MM.1S (cell line): ENCODE measurements around the gene SGK1.
A peak's percentile ranks its signal among the peaks of the same experiment; 100 is the strongest.

Experiments used
- DNase-seq: peaks from one replicate; pipeline ENCODE4 v3.0.0-alpha.2; 2015
- H2AFZ ChIP-seq: fragments of 300-600 bp; sonication (generic); 2 replicates; pipeline ENCODE4 v1.6.0; 2016; ENCODE audit warnings: antibody characterized with exemption, low read length
- H3F3A ChIP-seq: fragments of 300-600 bp; sonication (generic); 2 replicates; pipeline ENCODE4 v1.6.1; 2016; ENCODE audit warnings: mild to moderate bottlenecking, antibody characterized with exemption, low read length, moderate library complexity, mixed read lengths; ENCODE audit not compliant: insufficient read depth
- H3K27ac ChIP-seq: fragments of 300-600 bp; sonication (generic); 2 replicates; pipeline ENCODE4 v1.5.1; 2016; ENCODE audit warnings: mild to moderate bottlenecking, low read length
- H3K27me3 ChIP-seq: fragments of 300-600 bp; sonication (generic); replicated peaks from 2 replicates; pipeline ENCODE4 v1.6.0; 2016; ENCODE audit warnings: low read length; ENCODE audit not compliant: insufficient read depth
- H3K36me3 ChIP-seq: fragments of 300-600 bp; sonication (generic); replicated peaks from 2 replicates; pipeline ENCODE4 v1.6.1; 2016; ENCODE audit warnings: mild to moderate bottlenecking, low read length, mixed read lengths; ENCODE audit not compliant: insufficient read depth
- H3K4me1 ChIP-seq: fragments of 300-600 bp; sonication (generic); 2 replicates; pipeline ENCODE4 v1.6.1; 2016; ENCODE audit warnings: low read length, mixed read lengths
- H3K4me2 ChIP-seq: fragments of 300-600 bp; sonication (generic); 2 replicates; pipeline ENCODE4 v1.6.0; 2016; ENCODE audit warnings: low read depth, low read length
- H3K4me3 ChIP-seq: fragments of 300-600 bp; sonication (generic); 2 replicates; pipeline ENCODE4 v1.5.1; 2016; ENCODE audit warnings: low read length, mixed read lengths
- H3K79me2 ChIP-seq: fragments of 300-600 bp; sonication (generic); 2 replicates; pipeline ENCODE4 v1.6.1; 2016; ENCODE audit warnings: mixed run types, low read length, mixed read lengths
- H3K9ac ChIP-seq: fragments of 300-600 bp; sonication (generic); 2 replicates; pipeline ENCODE4 v1.6.1; 2016; ENCODE audit warnings: low read length, mixed read lengths
- H3K9me2 ChIP-seq: fragments of 300-600 bp; sonication (generic); replicated peaks from 2 replicates; pipeline ENCODE4 v1.6.1; 2016; ENCODE audit warnings: mild to moderate bottlenecking, low read length, mixed read lengths; ENCODE audit not compliant: insufficient read depth
- H3K9me3 ChIP-seq: fragments of 300-600 bp; sonication (generic); replicated peaks from 2 replicates; pipeline ENCODE4 v1.6.1; 2016; ENCODE audit warnings: mild to moderate bottlenecking, low read length, mixed read lengths; ENCODE audit not compliant: insufficient read depth
- H4K20me1 ChIP-seq: fragments of 300-600 bp; sonication (generic); 2 replicates; pipeline ENCODE4 v1.6.1; 2016; ENCODE audit warnings: mild to moderate bottlenecking, low read length, moderate library complexity, mixed read lengths; ENCODE audit not compliant: insufficient read depth
- EZH2 ChIP-seq: fragments of 300-600 bp; sonication (generic); optimal IDR thresholded peaks from 2 replicates; pipeline ENCODE3; 2017; ENCODE audit warnings: low read depth, mild to moderate bottlenecking, antibody characterized with exemption, low read length, mixed read lengths
- EZH2phosphoT487 ChIP-seq: fragments of 300-600 bp; sonication (generic); IDR thresholded peaks from 2 replicates; pipeline ENCODE4 v1.6.1; 2018; ENCODE audit warnings: antibody characterized with exemption, low read length
- TF ChIP-seq, protein P1 (sequence below): fragments of 300-600 bp; sonication (generic); IDR thresholded peaks from 2 replicates; pipeline ENCODE4 v1.5.1; 2016; ENCODE audit warnings: antibody characterized with exemption, low read length, mixed read lengths

SGK1 gene

DNA sequence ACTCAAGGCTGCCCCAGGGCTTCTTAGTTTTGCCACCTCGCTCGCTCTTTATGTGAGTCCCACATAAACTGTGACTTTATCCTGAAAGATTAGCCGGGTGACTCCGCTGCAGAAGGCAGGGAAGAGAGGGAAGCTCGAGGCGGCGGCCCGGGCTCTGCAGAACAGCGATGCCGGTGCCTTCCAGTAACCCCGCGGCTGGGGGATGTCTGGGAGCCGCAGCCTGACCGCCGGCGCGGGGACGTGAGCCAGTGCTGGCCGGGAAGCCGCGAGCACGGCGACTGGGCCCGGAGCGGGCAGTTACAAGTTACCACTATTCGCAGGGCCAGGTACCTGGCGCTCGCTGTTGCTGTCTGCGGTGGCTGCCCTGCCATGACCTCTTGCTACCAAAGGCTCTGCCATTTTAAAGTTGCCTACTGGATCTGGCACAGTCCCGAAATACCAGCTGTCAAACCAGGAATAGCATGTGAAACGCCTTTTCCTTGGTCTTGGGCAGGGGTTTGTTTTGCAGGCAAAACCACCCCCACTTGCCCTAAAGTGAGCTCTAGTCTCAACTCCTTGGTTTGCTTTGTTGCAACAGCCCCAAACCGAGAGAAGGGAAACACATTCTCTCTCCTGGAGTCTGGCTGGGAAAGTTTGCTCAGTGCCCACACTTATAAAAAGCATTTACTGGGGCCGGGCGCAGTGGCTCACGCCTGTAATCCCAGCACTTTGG lies 141.5 kb downstream of the SGK1 start:
- no peaks in the 10 kb centered on the region for H3K27me3 ChIP-seq
- H3K4me2 ChIP-seq, result peak overlapping the region; percentile 63; the same call in 1 of the 2 replicates
- H3F3A ChIP-seq, result peaks cover 22% of the 10 kb centered on the region
- H3K36me3 ChIP-seq, result peaks cover 12% of the 10 kb centered on the region; the same call in 1 of the 2 replicates
- peak overlapping the region; percentile 80; the same call in 1 of the 2 replicates for H2AFZ ChIP-seq
- no peak overlapping the region for H3K4me3 ChIP-seq
- peaks cover 29% of the 10 kb centered on the region for H3K4me1 ChIP-seq
- H4K20me1 ChIP-seq, result 0 out of 2 replicates have a peak, but pooled peaks cover 10% of the 10 kb centered on the region
- DNase-seq, result no peak
- H3K9ac ChIP-seq, result peak overlapping the region; percentile 92; the same call in 1 of the 2 replicates
- peaks cover 32% of the 10 kb centered on the region for H3K79me2 ChIP-seq
- H3K9me3 ChIP-seq, result no peaks in the 10 kb centered on the region
- no peaks in the 10 kb centered on the region for H3K9me2 ChIP-seq
- H3K27ac ChIP-seq, result no peak overlapping the region
- no peak for TF ChIP-seq EZH2
- TF ChIP-seq, protein P1, sequence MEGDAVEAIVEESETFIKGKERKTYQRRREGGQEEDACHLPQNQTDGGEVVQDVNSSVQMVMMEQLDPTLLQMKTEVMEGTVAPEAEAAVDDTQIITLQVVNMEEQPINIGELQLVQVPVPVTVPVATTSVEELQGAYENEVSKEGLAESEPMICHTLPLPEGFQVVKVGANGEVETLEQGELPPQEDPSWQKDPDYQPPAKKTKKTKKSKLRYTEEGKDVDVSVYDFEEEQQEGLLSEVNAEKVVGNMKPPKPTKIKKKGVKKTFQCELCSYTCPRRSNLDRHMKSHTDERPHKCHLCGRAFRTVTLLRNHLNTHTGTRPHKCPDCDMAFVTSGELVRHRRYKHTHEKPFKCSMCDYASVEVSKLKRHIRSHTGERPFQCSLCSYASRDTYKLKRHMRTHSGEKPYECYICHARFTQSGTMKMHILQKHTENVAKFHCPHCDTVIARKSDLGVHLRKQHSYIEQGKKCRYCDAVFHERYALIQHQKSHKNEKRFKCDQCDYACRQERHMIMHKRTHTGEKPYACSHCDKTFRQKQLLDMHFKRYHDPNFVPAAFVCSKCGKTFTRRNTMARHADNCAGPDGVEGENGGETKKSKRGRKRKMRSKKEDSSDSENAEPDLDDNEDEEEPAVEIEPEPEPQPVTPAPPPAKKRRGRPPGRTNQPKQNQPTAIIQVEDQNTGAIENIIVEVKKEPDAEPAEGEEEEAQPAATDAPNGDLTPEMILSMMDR, result no peak
- TF ChIP-seq EZH2phosphoT487, result no peak

DNA sequence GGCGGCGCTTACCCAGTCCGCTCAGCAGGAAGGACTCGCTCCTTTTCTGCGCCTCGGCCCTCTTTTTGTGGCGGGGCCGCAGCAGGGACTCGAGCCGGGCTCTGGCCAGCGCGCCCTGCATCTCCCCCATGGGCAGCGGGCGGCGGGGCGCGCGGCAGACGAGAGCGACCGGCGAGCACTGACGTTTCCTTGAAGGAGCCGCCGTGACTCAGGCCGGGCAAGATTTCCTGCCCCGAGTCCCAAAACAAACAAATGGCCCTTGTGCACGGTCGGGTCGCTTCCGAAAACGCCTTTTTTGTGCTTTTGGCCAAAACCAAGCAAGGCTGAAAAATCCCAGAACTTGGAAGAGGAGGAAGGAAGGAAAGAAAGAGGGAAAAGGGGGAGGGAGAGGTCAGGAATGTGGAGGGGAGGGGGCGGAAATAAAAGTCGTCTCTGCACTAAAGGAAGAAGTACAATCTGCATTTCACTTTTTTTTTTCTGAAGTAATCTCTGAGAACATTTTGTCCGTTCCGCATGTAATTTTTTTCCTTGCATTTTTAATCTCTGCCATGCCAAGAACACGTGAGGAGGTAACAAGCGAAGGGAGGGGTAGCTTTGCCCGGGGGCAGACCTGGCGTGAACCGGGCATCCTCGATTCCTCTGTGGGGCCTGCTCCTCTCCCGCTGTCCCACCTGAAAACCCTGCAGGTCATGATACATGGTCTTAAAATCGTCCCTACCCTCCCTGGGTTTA lies 142.2 kb downstream of the SGK1 start:
- H3K79me2 ChIP-seq, result peaks cover 37% of the 10 kb centered on the region
- peaks cover 18% of the 10 kb centered on the region for H3K36me3 ChIP-seq
- H3K27me3 ChIP-seq, result no peaks in the 10 kb centered on the region
- peak overlapping the region; percentile 81; the same call in 1 of the 2 replicates for H3K27ac ChIP-seq
- peak overlapping the region; percentile 80 for H2AFZ ChIP-seq
- H3F3A ChIP-seq, result peaks cover 27% of the 10 kb centered on the region
- H3K4me1 ChIP-seq, result peaks cover 29% of the 10 kb centered on the region
- peak overlapping the region; percentile 92 for H3K9ac ChIP-seq
- H3K9me2 ChIP-seq, result no peaks in the 10 kb centered on the region
- peak overlapping the region; percentile 63 for H3K4me2 ChIP-seq
- H4K20me1 ChIP-seq, result 0 out of 2 replicates have a peak, but pooled peaks cover 10% of the 10 kb centered on the region
- H3K4me3 ChIP-seq, result peak overlapping the region; percentile 75
- H3K9me3 ChIP-seq, result no peaks in the 10 kb centered on the region
- TF ChIP-seq, protein P1, result no peak
- TF ChIP-seq EZH2phosphoT487 (no peak), EZH2 (no peak)
- DNase-seq, result peak; percentile 43

DNA sequence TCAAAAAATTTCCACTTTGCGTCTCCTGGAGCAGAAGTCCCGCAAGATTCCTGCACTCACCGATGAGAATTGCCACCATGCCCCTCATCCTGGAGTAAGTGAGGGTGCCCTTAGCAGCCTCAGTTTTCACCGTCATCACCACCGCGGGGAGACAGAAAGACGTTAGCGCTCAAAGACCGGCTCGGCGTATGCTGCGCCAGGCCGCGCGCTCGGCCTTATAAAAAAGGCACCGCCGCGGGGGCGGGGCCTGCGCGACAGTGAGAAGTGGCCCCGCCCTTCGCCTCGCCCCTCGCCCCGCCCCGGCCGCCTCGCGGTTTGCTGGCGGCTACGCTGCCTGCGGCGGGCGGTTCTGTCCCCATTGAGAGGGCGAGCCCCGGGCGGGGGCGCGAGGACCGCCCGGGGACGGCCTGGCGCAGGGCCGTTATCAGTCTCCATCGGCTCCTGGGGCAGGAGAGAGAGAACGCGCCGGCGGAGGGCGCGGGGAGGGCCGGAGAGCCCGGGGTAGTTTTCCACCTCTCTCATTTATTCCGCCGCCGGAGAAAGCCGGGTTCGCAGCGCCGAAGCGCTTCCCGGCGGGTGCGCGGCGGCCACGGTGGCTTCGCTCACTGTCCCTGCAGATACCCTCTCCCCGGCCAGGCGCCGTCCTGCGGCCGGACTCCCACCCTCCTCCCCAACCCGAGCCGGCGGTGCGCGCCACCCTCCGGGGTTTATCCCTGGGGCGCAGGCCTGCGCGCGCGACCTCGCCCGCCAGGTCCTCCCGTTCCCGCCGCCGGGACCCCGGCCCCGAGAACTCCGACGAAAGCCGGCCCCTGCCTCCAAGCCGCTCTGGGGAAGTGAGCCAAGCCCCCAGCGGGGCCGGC lies 143.0 kb downstream of the SGK1 start:
- no peak for TF ChIP-seq EZH2
- TF ChIP-seq, protein P1, result no peak
- TF ChIP-seq EZH2phosphoT487, result no peak
- Histone ChIP-seq H3K4me2 (peak overlapping the region; percentile 63), H3K79me2 (peaks cover 40% of the 10 kb centered on the region), H3K9me3 (no peaks in the 10 kb centered on the region), H2AFZ (peak overlapping the region; percentile 80), H3K36me3 (peaks cover 24% of the 10 kb centered on the region), H3K9me2 (no peaks in the 10 kb centered on the region), H3K27ac (peak overlapping the region; percentile 81; the same call in 1 of the 2 replicates), H3K4me1 (peaks cover 29% of the 10 kb centered on the region), H4K20me1 (0 out of 2 replicates have a peak, but pooled peaks cover 10% of the 10 kb centered on the region), H3K9ac (peak overlapping the region; percentile 92), H3F3A (peaks cover 34% of the 10 kb centered on the region), H3K4me3 (peak overlapping the region; percentile 75), H3K27me3 (no peaks in the 10 kb centered on the region)
- DNase-seq, result peak; percentile 92
